ENCODE data around the gene C2orf15.

DNA sequence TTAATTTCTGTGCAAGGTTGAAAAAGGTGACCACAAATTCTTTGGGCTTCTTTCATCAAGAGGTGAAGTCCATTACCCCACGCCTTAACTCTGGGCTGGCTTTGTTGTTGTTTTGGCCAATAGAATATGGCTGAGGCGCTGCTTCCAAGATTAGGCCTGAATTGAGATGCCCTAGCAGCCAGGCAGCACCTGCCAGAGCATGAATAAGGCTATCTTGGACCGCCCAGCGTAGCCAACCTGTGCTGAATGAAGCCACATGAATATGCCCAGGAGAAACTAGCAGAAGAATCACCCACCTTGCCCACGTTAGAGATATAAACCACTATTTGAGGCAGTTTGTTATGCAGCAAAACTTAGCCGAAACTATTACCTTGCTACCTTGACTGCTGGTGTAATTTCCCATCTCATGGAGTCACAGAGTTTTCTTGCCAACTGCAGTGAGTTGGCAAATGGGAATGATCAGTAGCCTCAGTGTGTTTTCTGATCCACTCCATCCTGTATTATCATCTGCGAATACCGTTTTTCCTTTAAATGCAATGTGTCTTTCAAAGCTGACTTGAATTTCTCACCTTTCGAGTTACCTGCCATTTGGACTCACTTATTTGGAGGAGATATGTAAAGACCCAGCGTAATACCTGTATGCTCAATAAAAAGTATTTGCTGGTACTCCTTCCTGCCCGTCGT, 12.6 kb downstream of the C2orf15 start:
- TF ChIP-seq POLR2AphosphoS5 (IDR thresholded peaks at IDR 0.05) = no peak
- TF ChIP-seq, protein P1, sequence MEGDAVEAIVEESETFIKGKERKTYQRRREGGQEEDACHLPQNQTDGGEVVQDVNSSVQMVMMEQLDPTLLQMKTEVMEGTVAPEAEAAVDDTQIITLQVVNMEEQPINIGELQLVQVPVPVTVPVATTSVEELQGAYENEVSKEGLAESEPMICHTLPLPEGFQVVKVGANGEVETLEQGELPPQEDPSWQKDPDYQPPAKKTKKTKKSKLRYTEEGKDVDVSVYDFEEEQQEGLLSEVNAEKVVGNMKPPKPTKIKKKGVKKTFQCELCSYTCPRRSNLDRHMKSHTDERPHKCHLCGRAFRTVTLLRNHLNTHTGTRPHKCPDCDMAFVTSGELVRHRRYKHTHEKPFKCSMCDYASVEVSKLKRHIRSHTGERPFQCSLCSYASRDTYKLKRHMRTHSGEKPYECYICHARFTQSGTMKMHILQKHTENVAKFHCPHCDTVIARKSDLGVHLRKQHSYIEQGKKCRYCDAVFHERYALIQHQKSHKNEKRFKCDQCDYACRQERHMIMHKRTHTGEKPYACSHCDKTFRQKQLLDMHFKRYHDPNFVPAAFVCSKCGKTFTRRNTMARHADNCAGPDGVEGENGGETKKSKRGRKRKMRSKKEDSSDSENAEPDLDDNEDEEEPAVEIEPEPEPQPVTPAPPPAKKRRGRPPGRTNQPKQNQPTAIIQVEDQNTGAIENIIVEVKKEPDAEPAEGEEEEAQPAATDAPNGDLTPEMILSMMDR (IDR thresholded peaks at IDR 0.05) = no peak
- no peak for TF ChIP-seq POLR2A (IDR thresholded peaks at IDR 0.05)
- no peak for TF ChIP-seq EP300 (IDR thresholded peaks at IDR 0.05)

Data from stomach (tissue), 4 donors.